K562 (cell line): ENCODE data around the gene SPATS1. TPM values are rescaled to one million over a fixed set of nuclear protein-coding genes. Genes with fewer than 3 reads are reported as not detected.

Source experiments
- CREBBP ChIP-seq: IDR thresholded peaks from one replicate; pipeline ENCODE4 v1.6.1; 2012; ENCODE audit warnings: low read depth, mild to moderate bottlenecking, control low read depth, inconsistent platforms, low read length
- ELF2 ChIP-seq: fragments of 250-450 bp; sonication (Bioruptor Pico); IDR thresholded peaks from 2 replicates; pipeline ENCODE4 v1.5.0; 2021; ENCODE audit warnings: mild to moderate bottlenecking
- NFXL1 ChIP-seq: fragments of 450-650 bp; formaldehyde crosslinking; IDR thresholded peaks from 2 replicates; pipeline ENCODE4 v1.4.0; 2021; ENCODE audit warnings: mild to moderate bottlenecking
- RBM14 ChIP-seq: fragments of 200-400 bp; formaldehyde crosslinking; IDR thresholded peaks from 2 replicates; pipeline ENCODE4 v1.6.1; 2018; ENCODE audit warnings: low read depth, mild to moderate bottlenecking, low read length, moderate library complexity, borderline replicate concordance; ENCODE audit not compliant: insufficient read depth
- SRSF7 ChIP-seq: fragments of 200-400 bp; formaldehyde crosslinking; optimal IDR thresholded peaks from 2 replicates; pipeline ENCODE3; 2017; ENCODE audit warnings: mild to moderate bottlenecking, low read depth, low read length
- TCF7 ChIP-seq: sonication (generic); IDR thresholded peaks from 2 replicates; pipeline ENCODE4 v1.6.1; 2016; ENCODE audit warnings: antibody characterized with exemption, borderline replicate concordance
- ZNF146 ChIP-seq: IDR thresholded peaks from one replicate; pipeline ENCODE4 v1.6.1; 2018; ENCODE audit warnings: missing compliant biosample characterization; ENCODE audit not compliant: unreplicated experiment
- ZNF174 ChIP-seq: fragments of 250-450 bp; sonication (Bioruptor Pico); IDR thresholded peaks from 2 replicates; pipeline ENCODE4 v1.4.0; 2020; ENCODE audit warnings: mild to moderate bottlenecking
- ZNF583 ChIP-seq: fragments of 250-450 bp; sonication (Bioruptor Pico); IDR thresholded peaks from 2 replicates; pipeline ENCODE4 v1.4.0; 2020
- polyA plus RNA-seq, 8 experiments: library from polyadenylated mRNA; depleted of rRNA in 4 of 8; stranded (reverse) in 5 of 8; unstranded in 3 of 8; fragments of >200 nt; fragmentation: Nextera tagmentation in 2 of 8; fragmentation: Illumina TruSeq in 1 of 8; extraction: Ambion mirVana in 2 of 8; extraction: Trizol in 1 of 8; gene quantifications; 2 replicates each; pipeline versions ENCODE4 v1.2.1 to v1.2.3, GENCODE V29; 2011 to 2014; ENCODE audit warnings: inconsistent platforms in 1 of 8, missing spikeins in 1 of 8
- total RNA-seq, 7 experiments: library from RNA; depleted of rRNA in 6 of 7; stranded (reverse); fragments of >200 nt in 6 of 7; fragmentation: Illumina TruSeq in 2 of 7; extraction: Trizol in 2 of 7; gene quantifications; 2 replicates each; pipeline versions ENCODE4 v1.2.1 to v1.2.3, GENCODE V29; 2011 to 2021; ENCODE audit warnings: low replicate concordance in 1 of 7
- TF ChIP-seq, protein P1 (sequence below): sonication (generic); formaldehyde crosslinking; IDR thresholded peaks from 2 replicates; pipeline ENCODE4 v1.8.1; 2023; ENCODE audit warnings: mild to moderate bottlenecking, missing genetic modification reagents
- TF ChIP-seq, protein P2 (sequence below): fragments of 250-450 bp; sonication (Bioruptor Pico); IDR thresholded peaks from 2 replicates; pipeline ENCODE4 v1.5.0; 2022; ENCODE audit warnings: mild to moderate bottlenecking
- TF ChIP-seq, protein P3 (sequence below): fragments of 250-450 bp; sonication (Bioruptor Pico); IDR thresholded peaks from 2 replicates; pipeline ENCODE4 v1.4.0; 2020; ENCODE audit warnings: mild to moderate bottlenecking, moderate library complexity
- TF ChIP-seq, protein P4 (sequence below): sonication (generic); formaldehyde crosslinking; IDR thresholded peaks from 2 replicates; pipeline ENCODE4 v1.4.0; 2020; ENCODE audit warnings: mild to moderate bottlenecking, missing genetic modification reagents
- TF ChIP-seq, protein P5 (sequence below): sonication (generic); formaldehyde crosslinking; IDR thresholded peaks from 2 replicates; pipeline ENCODE4 v1.9.0; 2022; ENCODE audit warnings: mild to moderate bottlenecking, missing genetic modification reagents

The SPATS1 gene
- total and polyA plus RNA-seq, 9 of the 15 experiments (the other 6 are each of a cell fraction or from before 2014, with no cell fraction given), result not detected

DNA sequence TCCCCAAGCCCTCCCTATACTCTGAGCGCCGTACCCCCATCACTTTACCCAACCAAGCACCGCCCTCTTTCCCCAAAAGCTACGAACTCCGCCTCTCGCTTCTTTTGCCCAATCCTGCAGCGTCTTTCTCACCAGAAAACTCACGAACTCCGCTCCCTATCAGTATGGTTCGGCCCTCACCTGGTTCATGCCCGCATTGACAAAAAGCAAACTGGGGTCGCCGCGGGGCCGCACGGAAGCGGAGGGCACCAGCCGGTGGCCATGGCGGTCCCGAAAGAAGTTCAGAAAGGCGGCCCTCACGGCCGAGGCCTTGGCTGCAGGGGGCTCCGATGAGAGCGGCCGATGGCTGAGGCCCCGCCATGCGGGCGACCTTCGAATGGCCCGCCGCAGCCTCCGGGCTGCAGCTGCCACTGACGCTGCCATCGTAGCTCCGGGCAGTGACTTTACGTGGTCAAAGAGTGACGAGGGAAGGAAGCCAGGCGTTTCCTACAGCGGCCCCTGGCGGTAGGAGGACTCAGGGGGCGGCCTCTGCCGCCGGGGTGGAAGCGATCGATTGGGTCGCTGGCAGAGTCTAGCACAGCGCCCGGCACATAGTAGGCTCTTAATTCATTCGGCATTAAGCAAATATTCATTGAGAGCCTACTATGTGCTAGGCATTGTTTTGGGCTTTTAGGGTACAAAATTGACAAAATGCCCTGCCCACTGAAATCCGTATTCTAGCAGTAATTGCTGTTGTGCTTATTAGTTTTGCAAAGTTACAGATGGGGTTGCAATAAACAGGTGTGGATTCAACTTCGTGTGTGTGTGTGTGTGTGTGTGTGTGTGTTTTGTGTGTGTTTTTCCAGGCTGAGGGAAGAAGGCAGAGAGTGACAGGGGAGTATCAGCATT lies 29.3 kb upstream of the SPATS1 start, which contains the start of gene AARS2 (continued):
- TF ChIP-seq, protein P1, sequence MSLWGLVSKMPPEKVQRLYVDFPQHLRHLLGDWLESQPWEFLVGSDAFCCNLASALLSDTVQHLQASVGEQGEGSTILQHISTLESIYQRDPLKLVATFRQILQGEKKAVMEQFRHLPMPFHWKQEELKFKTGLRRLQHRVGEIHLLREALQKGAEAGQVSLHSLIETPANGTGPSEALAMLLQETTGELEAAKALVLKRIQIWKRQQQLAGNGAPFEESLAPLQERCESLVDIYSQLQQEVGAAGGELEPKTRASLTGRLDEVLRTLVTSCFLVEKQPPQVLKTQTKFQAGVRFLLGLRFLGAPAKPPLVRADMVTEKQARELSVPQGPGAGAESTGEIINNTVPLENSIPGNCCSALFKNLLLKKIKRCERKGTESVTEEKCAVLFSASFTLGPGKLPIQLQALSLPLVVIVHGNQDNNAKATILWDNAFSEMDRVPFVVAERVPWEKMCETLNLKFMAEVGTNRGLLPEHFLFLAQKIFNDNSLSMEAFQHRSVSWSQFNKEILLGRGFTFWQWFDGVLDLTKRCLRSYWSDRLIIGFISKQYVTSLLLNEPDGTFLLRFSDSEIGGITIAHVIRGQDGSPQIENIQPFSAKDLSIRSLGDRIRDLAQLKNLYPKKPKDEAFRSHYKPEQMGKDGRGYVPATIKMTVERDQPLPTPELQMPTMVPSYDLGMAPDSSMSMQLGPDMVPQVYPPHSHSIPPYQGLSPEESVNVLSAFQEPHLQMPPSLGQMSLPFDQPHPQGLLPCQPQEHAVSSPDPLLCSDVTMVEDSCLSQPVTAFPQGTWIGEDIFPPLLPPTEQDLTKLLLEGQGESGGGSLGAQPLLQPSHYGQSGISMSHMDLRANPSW, result peak; percentile 73
- TF ChIP-seq, protein P2, sequence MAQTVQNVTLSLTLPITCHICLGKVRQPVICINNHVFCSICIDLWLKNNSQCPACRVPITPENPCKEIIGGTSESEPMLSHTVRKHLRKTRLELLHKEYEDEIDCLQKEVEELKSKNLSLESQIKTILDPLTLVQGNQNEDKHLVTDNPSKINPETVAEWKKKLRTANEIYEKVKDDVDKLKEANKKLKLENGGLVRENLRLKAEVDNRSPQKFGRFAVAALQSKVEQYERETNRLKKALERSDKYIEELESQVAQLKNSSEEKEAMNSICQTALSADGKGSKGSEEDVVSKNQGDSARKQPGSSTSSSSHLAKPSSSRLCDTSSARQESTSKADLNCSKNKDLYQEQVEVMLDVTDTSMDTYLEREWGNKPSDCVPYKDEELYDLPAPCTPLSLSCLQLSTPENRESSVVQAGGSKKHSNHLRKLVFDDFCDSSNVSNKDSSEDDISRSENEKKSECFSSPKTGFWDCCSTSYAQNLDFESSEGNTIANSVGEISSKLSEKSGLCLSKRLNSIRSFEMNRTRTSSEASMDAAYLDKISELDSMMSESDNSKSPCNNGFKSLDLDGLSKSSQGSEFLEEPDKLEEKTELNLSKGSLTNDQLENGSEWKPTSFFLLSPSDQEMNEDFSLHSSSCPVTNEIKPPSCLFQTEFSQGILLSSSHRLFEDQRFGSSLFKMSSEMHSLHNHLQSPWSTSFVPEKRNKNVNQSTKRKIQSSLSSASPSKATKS (CRISPR knock-in tag), result no peak
- TF ChIP-seq SRSF7, result no peak
- no peak for TF ChIP-seq RBM14
- TF ChIP-seq, protein P3, sequence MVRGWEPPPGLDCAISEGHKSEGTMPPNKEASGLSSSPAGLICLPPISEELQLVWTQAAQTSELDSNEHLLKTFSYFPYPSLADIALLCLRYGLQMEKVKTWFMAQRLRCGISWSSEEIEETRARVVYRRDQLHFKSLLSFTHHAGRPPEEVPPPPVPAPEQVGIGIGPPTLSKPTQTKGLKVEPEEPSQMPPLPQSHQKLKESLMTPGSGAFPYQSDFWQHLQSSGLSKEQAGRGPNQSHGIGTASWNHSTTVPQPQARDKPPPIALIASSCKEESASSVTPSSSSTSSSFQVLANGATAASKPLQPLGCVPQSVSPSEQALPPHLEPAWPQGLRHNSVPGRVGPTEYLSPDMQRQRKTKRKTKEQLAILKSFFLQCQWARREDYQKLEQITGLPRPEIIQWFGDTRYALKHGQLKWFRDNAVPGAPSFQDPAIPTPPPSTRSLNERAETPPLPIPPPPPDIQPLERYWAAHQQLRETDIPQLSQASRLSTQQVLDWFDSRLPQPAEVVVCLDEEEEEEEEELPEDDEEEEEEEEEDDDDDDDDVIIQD (CRISPR knock-in tag), result no peak
- TF ChIP-seq, protein P4, sequence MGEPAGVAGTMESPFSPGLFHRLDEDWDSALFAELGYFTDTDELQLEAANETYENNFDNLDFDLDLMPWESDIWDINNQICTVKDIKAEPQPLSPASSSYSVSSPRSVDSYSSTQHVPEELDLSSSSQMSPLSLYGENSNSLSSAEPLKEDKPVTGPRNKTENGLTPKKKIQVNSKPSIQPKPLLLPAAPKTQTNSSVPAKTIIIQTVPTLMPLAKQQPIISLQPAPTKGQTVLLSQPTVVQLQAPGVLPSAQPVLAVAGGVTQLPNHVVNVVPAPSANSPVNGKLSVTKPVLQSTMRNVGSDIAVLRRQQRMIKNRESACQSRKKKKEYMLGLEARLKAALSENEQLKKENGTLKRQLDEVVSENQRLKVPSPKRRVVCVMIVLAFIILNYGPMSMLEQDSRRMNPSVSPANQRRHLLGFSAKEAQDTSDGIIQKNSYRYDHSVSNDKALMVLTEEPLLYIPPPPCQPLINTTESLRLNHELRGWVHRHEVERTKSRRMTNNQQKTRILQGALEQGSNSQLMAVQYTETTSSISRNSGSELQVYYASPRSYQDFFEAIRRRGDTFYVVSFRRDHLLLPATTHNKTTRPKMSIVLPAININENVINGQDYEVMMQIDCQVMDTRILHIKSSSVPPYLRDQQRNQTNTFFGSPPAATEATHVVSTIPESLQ, result peak; percentile 61; the same call in 1 of the 2 replicates
- no peak for TF ChIP-seq NFXL1 (CRISPR knock-in tag)
- TF ChIP-seq CREBBP, result no peak
- TF ChIP-seq ZNF146, result no peak
- TF ChIP-seq, protein P5, sequence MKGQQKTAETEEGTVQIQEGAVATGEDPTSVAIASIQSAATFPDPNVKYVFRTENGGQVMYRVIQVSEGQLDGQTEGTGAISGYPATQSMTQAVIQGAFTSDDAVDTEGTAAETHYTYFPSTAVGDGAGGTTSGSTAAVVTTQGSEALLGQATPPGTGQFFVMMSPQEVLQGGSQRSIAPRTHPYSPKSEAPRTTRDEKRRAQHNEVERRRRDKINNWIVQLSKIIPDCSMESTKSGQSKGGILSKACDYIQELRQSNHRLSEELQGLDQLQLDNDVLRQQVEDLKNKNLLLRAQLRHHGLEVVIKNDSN (CRISPR knock-in tag), result peak; percentile 43; the same call in 1 of the 2 replicates
- TF ChIP-seq ZNF583 (CRISPR knock-in tag), result no peak
- no peak for TF ChIP-seq ELF2
- TF ChIP-seq ZNF174, result no peak
- TF ChIP-seq TCF7, result no peak
